NCI-H1092 treated with DMSO at 0.1 percent for 48 hours (cell line): ENCODE measurements around the gene FFAR4.
"Not testable (repeated sequence)": the region's sequence is repeated elsewhere in the genome, so short reads cannot be mapped to it uniquely, and the experiment has no call there.

Source experiments
- DNase-seq: peaks from one replicate; lab custom pipeline; 2025; lab: John Stamatoyannopoulos, UW

FFAR4 gene

GRCh38 chr10:93566435-93567276 is at the start of gene FFAR4:
Gene FFAR4, plus strand, starts transcription at chr10:93566665. Its CDS starts 56 bp downstream, at chr10:93566721.
- DNase-seq: peak; percentile 35

- DNase-seq: no peak
Observed at GRCh38 chr10:93518531-93518930, 47.9 kb upstream of the FFAR4 start.

DNA sequence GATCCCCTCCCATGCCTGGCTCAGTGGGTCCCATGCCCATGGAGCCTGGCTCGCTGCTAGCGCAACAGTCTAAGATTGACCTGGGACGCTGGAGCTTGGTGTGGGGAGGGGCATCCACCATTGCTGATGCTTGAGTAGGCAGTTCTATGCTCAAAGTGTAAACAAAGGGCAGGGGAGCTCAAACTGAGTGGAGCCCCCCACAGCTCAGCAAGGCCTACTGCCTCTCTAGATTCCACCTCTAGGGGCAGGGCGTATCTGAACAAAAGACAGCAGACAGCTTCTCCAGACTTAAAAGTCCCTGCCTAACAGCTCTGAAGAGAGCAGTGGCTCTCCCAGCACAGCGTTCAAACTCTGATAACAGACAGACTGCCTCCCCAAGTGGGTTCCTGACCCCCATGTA is 31.2 kb upstream of the FFAR4 start:
- DNase-seq: no peak

- DNase-seq: not testable (repeated sequence)
Observed at GRCh38 chr10:93540871-93541270, 25.6 kb upstream of the FFAR4 start.

GRCh38 chr10:93541402-93542357 is 24.8 kb upstream of the FFAR4 start:
- no peak for DNase-seq

GRCh38 chr10:93542358-93542791 is 24.1 kb upstream of the FFAR4 start:
- peak; percentile 63 for DNase-seq

GRCh38 chr10:93546995-93547394 is 19.5 kb upstream of the FFAR4 start:
- DNase-seq: not testable (repeated sequence)

DNA sequence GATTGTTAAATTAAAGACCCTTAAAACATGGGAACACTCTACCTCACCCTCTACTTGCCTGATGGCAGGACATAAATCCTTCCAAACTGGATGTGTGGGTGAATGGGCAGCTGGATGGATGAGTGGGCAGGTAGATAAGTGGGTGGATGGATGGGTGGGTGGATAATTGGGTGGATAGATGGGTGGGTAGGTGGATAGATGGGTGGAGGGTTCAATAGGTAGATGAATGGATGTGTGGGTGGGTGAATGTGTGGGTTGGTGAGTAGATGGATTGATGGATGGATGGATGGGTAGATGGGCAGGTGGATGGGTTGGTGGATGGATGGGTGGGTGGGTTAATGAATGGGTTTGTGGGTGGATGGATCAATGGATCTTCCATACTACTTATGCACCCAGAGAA is 18.9 kb upstream of the FFAR4 start:
- DNase-seq: no peak

DNA sequence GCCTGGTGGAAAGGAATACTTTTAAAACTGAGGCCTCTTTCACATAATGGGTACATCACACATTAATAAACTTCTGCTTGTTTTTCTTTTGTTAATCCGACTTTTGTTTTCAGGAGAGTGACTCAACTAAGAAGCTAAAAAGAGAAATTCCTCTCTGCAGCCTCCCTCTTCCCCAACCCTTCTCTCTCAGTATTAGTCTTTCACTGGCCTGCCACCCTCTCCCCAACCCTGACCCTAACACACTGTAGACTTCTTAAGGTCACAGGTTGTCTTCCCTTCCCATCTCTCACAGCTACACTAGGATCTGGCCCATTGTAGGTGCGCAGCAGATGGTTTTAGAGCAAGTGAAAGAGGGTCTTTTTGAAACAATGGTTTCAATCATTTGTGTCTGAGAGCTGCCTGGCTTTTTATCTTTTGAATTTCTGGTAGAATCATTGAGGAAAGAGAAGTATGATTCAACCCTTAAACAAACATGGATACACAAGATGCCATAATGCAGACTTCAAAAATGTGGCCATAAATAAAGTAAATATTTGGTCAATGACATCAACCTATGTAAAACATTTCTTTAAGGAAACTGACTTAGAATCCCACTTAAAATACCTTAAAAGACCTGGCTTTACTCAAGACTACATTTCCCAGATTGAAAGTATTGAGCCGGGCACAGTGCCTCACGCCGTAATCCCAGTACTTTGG is 17.9 kb upstream of the FFAR4 start:
- DNase-seq: no peak

DNA sequence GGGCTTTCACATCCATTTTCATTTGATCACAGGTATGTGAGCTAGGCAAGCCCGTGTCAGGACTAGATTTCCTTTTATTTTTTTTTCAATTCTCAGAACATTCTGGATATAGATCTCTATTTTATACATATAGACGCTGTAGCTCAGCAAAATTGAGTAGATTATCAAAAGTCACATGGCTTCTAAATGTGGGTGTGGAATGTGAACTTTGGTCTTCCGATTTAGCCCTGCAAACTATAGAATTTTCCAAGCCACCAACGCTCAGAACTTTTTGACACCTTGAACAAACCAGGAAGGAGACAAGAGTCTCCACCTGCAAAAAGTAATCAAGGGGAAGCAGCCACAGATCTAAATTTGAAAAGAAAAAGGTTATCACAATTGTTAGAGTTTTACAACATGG is 15.9 kb upstream of the FFAR4 start:
- DNase-seq: no peak

DNA sequence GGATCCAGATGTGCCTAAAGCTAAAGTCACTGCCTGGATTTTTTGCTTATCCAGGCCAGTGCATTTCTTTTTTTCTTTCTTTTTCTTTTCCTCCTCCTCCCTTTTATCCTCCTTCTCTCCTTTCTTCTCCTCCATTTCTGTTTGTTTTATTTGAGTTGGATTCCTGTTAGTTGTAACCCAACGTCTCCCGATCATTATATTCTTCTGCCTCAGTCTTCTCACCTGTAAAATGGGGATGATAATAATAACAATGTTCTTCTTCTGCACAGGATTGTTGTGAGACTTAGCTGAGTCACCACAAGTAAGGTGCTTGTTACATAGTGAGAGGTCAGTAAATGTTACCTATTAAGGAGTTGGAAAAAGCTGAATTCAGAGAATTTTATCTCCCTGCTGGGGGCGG is 13.7 kb upstream of the FFAR4 start:
- DNase-seq: no peak

GRCh38 chr10:93553482-93554315 is 12.8 kb upstream of the FFAR4 start:
- no peak for DNase-seq

- DNase-seq: no peak
Observed at GRCh38 chr10:93554316-93554663, 12.2 kb upstream of the FFAR4 start.

DNA sequence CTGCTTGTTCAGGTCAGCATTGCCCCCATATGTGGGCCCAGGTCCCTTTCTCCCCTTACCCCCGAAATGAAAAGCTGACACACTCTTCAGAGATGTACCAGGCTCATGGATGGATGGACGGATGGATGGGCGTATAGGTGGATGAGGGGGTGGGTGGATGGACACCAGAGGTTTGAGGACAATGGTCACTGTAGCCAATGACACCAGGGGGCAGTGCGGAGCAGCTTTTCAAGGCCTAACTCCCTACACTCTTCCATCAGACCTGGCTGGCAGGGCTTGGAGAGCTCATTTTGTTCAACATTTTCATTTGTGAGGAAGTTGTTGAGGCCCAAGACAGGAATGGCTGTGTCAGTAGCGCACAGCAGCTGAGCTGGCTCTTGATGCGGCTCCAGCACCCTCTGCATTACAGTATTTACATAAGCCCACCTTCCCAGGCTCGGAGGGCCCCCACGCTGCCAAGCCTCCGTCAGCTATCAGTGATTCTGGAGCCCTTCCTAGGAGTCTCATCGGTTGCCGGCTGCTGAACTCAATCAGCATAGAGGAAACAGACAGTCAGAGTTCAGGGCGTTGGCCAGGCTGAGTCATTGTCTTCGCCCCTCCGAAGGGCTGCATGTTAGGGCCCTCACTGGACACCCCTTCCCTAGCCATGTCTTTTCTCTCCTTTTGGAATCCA is 11.6 kb upstream of the FFAR4 start:
- DNase-seq: peak; percentile 47

GRCh38 chr10:93559490-93559889 is 7.0 kb upstream of the FFAR4 start:
- DNase-seq: no peak

GRCh38 chr10:93560541-93560940 is 5.9 kb upstream of the FFAR4 start:
- DNase-seq: no peak

DNA sequence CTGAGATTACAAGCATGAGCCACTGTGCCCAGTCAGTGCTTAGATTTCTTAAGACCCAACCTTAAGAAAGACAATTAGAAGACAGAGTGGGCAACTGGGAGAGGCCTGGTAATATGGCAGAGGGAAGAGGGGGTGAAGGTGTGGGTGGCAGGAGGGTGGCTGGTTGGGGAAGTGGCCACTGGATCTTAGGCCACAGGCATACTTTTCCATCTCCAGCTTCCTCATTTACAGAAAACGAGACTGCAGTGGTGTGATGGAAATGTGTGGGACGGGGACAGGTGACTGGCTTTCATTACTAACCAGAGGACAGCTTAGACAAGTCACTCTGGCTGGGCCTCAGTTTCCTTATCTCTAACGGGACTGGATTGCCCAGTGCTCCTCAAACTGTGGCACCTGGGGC is 1.0 kb upstream of the FFAR4 start:
- DNase-seq: no peak

GRCh38 chr10:93567277-93568104 is 1.0 kb downstream of the FFAR4 start:
- no peak for DNase-seq

- DNase-seq: no peak
Observed at GRCh38 chr10:93568105-93568390, 1.6 kb downstream of the FFAR4 start.

DNA sequence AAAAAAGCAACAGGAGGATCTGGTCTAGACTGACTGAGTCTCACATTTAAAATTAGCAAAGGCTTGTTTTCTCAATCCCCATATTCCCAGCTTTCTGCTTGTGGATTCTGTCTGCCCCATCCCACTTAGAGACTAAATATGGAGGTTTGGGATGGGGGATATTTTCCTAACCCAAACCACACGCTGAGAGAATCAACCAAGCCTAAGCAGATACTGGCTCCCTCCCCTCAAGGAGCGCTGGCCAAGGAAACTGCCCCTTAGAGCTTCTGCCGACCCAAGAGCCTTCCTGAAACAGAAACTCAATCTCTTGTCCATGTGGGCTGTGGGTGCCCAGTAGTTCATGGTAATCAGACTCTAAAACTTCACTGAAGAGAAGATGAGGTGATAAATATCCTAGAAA is 3.9 kb downstream of the FFAR4 start:
- no peak for DNase-seq
